MM.1S (cell line): ENCODE measurements around the gene COL18A1.

Experiments used
- DNase-seq: peaks from one replicate; pipeline ENCODE4 v3.0.0-alpha.2; 2015
- H2AFZ ChIP-seq: fragments of 300-600 bp; sonication (generic); 2 replicates; pipeline ENCODE4 v1.6.0; 2016; ENCODE audit warnings: antibody characterized with exemption, low read length
- H3F3A ChIP-seq: fragments of 300-600 bp; sonication (generic); 2 replicates; pipeline ENCODE4 v1.6.1; 2016; ENCODE audit warnings: mild to moderate bottlenecking, antibody characterized with exemption, low read length, moderate library complexity, mixed read lengths; ENCODE audit not compliant: insufficient read depth
- H3K27ac ChIP-seq: fragments of 300-600 bp; sonication (generic); 2 replicates; pipeline ENCODE4 v1.5.1; 2016; ENCODE audit warnings: mild to moderate bottlenecking, low read length
- H3K27me3 ChIP-seq: fragments of 300-600 bp; sonication (generic); replicated peaks from 2 replicates; pipeline ENCODE4 v1.6.0; 2016; ENCODE audit warnings: low read length; ENCODE audit not compliant: insufficient read depth
- H3K36me3 ChIP-seq: fragments of 300-600 bp; sonication (generic); replicated peaks from 2 replicates; pipeline ENCODE4 v1.6.1; 2016; ENCODE audit warnings: mild to moderate bottlenecking, low read length, mixed read lengths; ENCODE audit not compliant: insufficient read depth
- H3K4me1 ChIP-seq: fragments of 300-600 bp; sonication (generic); 2 replicates; pipeline ENCODE4 v1.6.1; 2016; ENCODE audit warnings: low read length, mixed read lengths
- H3K4me2 ChIP-seq: fragments of 300-600 bp; sonication (generic); 2 replicates; pipeline ENCODE4 v1.6.0; 2016; ENCODE audit warnings: low read depth, low read length
- H3K4me3 ChIP-seq: fragments of 300-600 bp; sonication (generic); 2 replicates; pipeline ENCODE4 v1.5.1; 2016; ENCODE audit warnings: low read length, mixed read lengths
- H3K79me2 ChIP-seq: fragments of 300-600 bp; sonication (generic); 2 replicates; pipeline ENCODE4 v1.6.1; 2016; ENCODE audit warnings: mixed run types, low read length, mixed read lengths
- H3K9ac ChIP-seq: fragments of 300-600 bp; sonication (generic); 2 replicates; pipeline ENCODE4 v1.6.1; 2016; ENCODE audit warnings: low read length, mixed read lengths
- H3K9me2 ChIP-seq: fragments of 300-600 bp; sonication (generic); replicated peaks from 2 replicates; pipeline ENCODE4 v1.6.1; 2016; ENCODE audit warnings: mild to moderate bottlenecking, low read length, mixed read lengths; ENCODE audit not compliant: insufficient read depth
- H3K9me3 ChIP-seq: fragments of 300-600 bp; sonication (generic); replicated peaks from 2 replicates; pipeline ENCODE4 v1.6.1; 2016; ENCODE audit warnings: mild to moderate bottlenecking, low read length, mixed read lengths; ENCODE audit not compliant: insufficient read depth
- H4K20me1 ChIP-seq: fragments of 300-600 bp; sonication (generic); 2 replicates; pipeline ENCODE4 v1.6.1; 2016; ENCODE audit warnings: mild to moderate bottlenecking, low read length, moderate library complexity, mixed read lengths; ENCODE audit not compliant: insufficient read depth
- CTCF ChIP-seq: fragments of 300-600 bp; sonication (generic); IDR thresholded peaks from 2 replicates; pipeline ENCODE4 v1.5.1; 2016; ENCODE audit warnings: antibody characterized with exemption, low read length, mixed read lengths
- EZH2 ChIP-seq: fragments of 300-600 bp; sonication (generic); optimal IDR thresholded peaks from 2 replicates; pipeline ENCODE3; 2017; ENCODE audit warnings: low read depth, mild to moderate bottlenecking, antibody characterized with exemption, low read length, mixed read lengths
- EZH2phosphoT487 ChIP-seq: fragments of 300-600 bp; sonication (generic); IDR thresholded peaks from 2 replicates; pipeline ENCODE4 v1.6.1; 2018; ENCODE audit warnings: antibody characterized with exemption, low read length

Gene COL18A1

GRCh38 chr21:45516671-45517151, 111.7 kb downstream of the COL18A1 start:
- H3K4me1 ChIP-seq, result no peaks in the 10 kb centered on the region
- no peak overlapping the region for H3K4me2 ChIP-seq
- no peak overlapping the region for H3K9ac ChIP-seq
- no peaks in the 10 kb centered on the region for H3F3A ChIP-seq
- H3K27ac ChIP-seq, result no peak overlapping the region
- H3K27me3 ChIP-seq, result no peaks in the 10 kb centered on the region
- no peaks in the 10 kb centered on the region; the same call in 1 of the 2 replicates for H3K36me3 ChIP-seq
- no peak overlapping the region for H3K4me3 ChIP-seq
- no peaks in the 10 kb centered on the region for H4K20me1 ChIP-seq
- DNase-seq, result no peak
- H3K9me3 ChIP-seq, result no peaks in the 10 kb centered on the region
- TF ChIP-seq EZH2phosphoT487 (no peak), CTCF (no peak), EZH2 (no peak)
- 0 out of 2 replicates have a peak, but pooled peaks cover 9% of the 10 kb centered on the region for H3K79me2 ChIP-seq
- H3K9me2 ChIP-seq, result no peaks in the 10 kb centered on the region
- H2AFZ ChIP-seq, result no peak overlapping the region

- H3K9me3 ChIP-seq, result no peaks in the 10 kb centered on the region
- no peaks in the 10 kb centered on the region for H3F3A ChIP-seq
- H3K36me3 ChIP-seq, result no peaks in the 10 kb centered on the region; the same call in 1 of the 2 replicates
- no peak overlapping the region for H3K9ac ChIP-seq
- no peak overlapping the region for H3K4me2 ChIP-seq
- TF ChIP-seq EZH2phosphoT487, result no peak
- no peak for TF ChIP-seq EZH2
- TF ChIP-seq CTCF, result no peak
- H3K4me1 ChIP-seq, result no peaks in the 10 kb centered on the region
- no peaks in the 10 kb centered on the region for H3K27me3 ChIP-seq
- no peak overlapping the region for H3K27ac ChIP-seq
- H2AFZ ChIP-seq, result no peak overlapping the region
- H3K79me2 ChIP-seq, result 0 out of 2 replicates have a peak, but pooled peaks cover 9% of the 10 kb centered on the region
- no peaks in the 10 kb centered on the region for H3K9me2 ChIP-seq
- no peak for DNase-seq
- H3K4me3 ChIP-seq, result no peak overlapping the region
- no peaks in the 10 kb centered on the region for H4K20me1 ChIP-seq
Observed at GRCh38 chr21:45517249-45518065, 112.5 kb downstream of the COL18A1 start.

- Histone ChIP-seq H3K4me2 (no peak overlapping the region), H3K27ac (no peak overlapping the region), H4K20me1 (no peaks in the 10 kb centered on the region), H3K27me3 (no peaks in the 10 kb centered on the region), H3K9me3 (no peaks in the 10 kb centered on the region), H3K9ac (no peak overlapping the region), H3K36me3 (no peaks in the 10 kb centered on the region; the same call in 1 of the 2 replicates), H3K4me1 (no peaks in the 10 kb centered on the region), H3K79me2 (0 out of 2 replicates have a peak, but pooled peaks cover 9% of the 10 kb centered on the region), H2AFZ (no peak overlapping the region), H3F3A (no peaks in the 10 kb centered on the region), H3K4me3 (no peak overlapping the region), H3K9me2 (no peaks in the 10 kb centered on the region)
- no peak for DNase-seq
- no peak for TF ChIP-seq CTCF
- no peak for TF ChIP-seq EZH2
Observed at GRCh38 chr21:45518742-45519141, 113.8 kb downstream of the COL18A1 start.
